Ascending aorta (tissue), 2 donors: ENCODE measurements around the gene YPEL4. TPM values are rescaled to one million over a fixed set of nuclear protein-coding genes. Genes with fewer than 3 reads are reported as not detected.

ENCODE experiments used
- DNase-seq, 2 donors: peaks; one replicate each; pipeline ENCODE4 v3.0.0-alpha.2; 2019; ENCODE audit warnings: low spot score in 2 of 2
- H3K27ac ChIP-seq, 2 donors: fragments of 200-600 bp; sonication (generic); one replicate each; pipeline ENCODE4 v1.5.1; 2016 to 2017; ENCODE audit warnings: mild to moderate bottlenecking in 1 of 2
- H3K27me3 ChIP-seq: fragments of 200-600 bp; sonication (generic); one replicate; pipeline ENCODE4 v1.5.1; 2017
- H3K36me3 ChIP-seq, 2 donors: fragments of 200-600 bp; sonication (generic); one replicate each; pipeline ENCODE4 v1.5.1; 2016
- H3K4me1 ChIP-seq, 2 donors: fragments of 200-600 bp; sonication (generic); one replicate each; pipeline ENCODE4 v1.5.1; 2016 to 2017; ENCODE audit warnings: mild to moderate bottlenecking in 1 of 2
- H3K4me3 ChIP-seq, 2 donors: fragments of 200-600 bp; sonication (generic); one replicate each; pipeline ENCODE4 v1.5.1; 2016 to 2017; ENCODE audit warnings: mild to moderate bottlenecking in 1 of 2
- H3K9me3 ChIP-seq, 2 donors: fragments of 200-600 bp; sonication (generic); one replicate each; pipeline ENCODE4 v1.5.1; 2016
- CTCF ChIP-seq, 3 experiments: fragments of 200-600 bp in 2 of 3; fragments of 450-650 bp in 1 of 3; sonication (generic) in 2 of 3; IDR thresholded peaks; one replicate each; pipeline ENCODE4 v1.5.1; 2016 to 2019; ENCODE audit warnings: antibody characterized with exemption in 3 of 3, mild to moderate bottlenecking in 1 of 3, moderate library complexity in 1 of 3
- intact Hi-C: fragments of 100-400 bp; cut with DNase I; formaldehyde crosslinking; loops from one replicate; pipeline ENCODE4 v1.15.1; 2023
- total RNA-seq: library from RNA; depleted of rRNA; stranded (reverse); fragments of >200 nt; gene quantifications from one replicate; pipeline ENCODE4 v1.1.0, GENCODE V29; 2016

Gene YPEL4
- total RNA-seq, 1 donor from 2014 or later, result not detected

GRCh38 chr11:57634311-57634710 lies 15.4 kb downstream of the YPEL4 start:
- Histone ChIP-seq H3K4me1 (peaks cover 2 to 7% of the 10 kb centered on the region in 2 donors), H3K27me3 (no peaks in the 10 kb centered on the region), H3K36me3 (no peaks in the 10 kb centered on the region), H3K4me3 (no peak overlapping the region), H3K27ac (no peak overlapping the region), H3K9me3 (no peaks in the 10 kb centered on the region)
- DNase-seq, result no peak
- TF ChIP-seq CTCF (IDR thresholded peaks at IDR 0.05), result no peak
- intact Hi-C loops, result no loop called here

- intact Hi-C loops, result no loop called here
- Histone ChIP-seq H3K9me3 (no peaks in the 10 kb centered on the region), H3K4me1 (peaks cover 0 to 3% of the 10 kb centered on the region in 2 donors), H3K27me3 (no peaks in the 10 kb centered on the region), H3K4me3 (no peak overlapping the region), H3K36me3 (no peaks in the 10 kb centered on the region), H3K27ac (no peak overlapping the region)
- TF ChIP-seq CTCF (IDR thresholded peaks at IDR 0.05), result no peak
- no peak for DNase-seq
These were observed 16.2 kb downstream of the YPEL4 start for GRCh38 chr11:57633394-57634070.

DNA sequence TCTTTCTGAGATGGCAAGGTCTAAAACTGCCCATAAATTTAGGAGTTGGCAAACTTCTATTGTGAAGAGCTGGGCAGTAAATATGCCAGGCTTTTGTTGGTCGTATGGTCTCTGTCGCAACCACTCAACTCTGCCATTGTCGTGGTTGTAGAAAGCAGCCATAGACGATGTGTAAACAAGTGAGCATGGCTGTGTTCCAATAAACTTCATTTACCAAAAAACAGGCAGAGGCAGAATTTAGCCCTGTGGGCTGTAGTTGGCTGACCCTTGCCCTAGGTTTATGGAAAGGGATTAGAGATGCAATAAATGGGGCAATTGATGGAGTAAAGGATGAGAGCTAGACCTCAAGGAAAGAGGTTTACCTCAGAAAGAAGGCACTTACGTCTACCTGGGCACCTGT lies 17.6 kb downstream of the YPEL4 start:
- H3K4me3 ChIP-seq, result no peak overlapping the region

GRCh38 chr11:57630171-57630570 lies 19.5 kb downstream of the YPEL4 start:
- Histone ChIP-seq H3K4me3 (no peak overlapping the region), H3K36me3 (no peaks in the 10 kb centered on the region), H3K4me1 (no peaks in the 10 kb centered on the region), H3K27ac (no peak overlapping the region), H3K27me3 (no peaks in the 10 kb centered on the region), H3K9me3 (no peaks in the 10 kb centered on the region)
- intact Hi-C loops, result no loop called here
- DNase-seq, result no peak
- no peak for TF ChIP-seq CTCF (IDR thresholded peaks at IDR 0.05)

More for the DNA sequence above, 17.6 kb downstream of the YPEL4 start:
- DNase-seq, result no peak
- intact Hi-C loops, result no loop called here
- Histone ChIP-seq H3K36me3 (no peaks in the 10 kb centered on the region), H3K27me3 (no peaks in the 10 kb centered on the region), H3K4me1 (no peaks in the 10 kb centered on the region), H3K27ac (no peak overlapping the region), H3K9me3 (no peaks in the 10 kb centered on the region)
- no peak for TF ChIP-seq CTCF (IDR thresholded peaks at IDR 0.05)

DNA sequence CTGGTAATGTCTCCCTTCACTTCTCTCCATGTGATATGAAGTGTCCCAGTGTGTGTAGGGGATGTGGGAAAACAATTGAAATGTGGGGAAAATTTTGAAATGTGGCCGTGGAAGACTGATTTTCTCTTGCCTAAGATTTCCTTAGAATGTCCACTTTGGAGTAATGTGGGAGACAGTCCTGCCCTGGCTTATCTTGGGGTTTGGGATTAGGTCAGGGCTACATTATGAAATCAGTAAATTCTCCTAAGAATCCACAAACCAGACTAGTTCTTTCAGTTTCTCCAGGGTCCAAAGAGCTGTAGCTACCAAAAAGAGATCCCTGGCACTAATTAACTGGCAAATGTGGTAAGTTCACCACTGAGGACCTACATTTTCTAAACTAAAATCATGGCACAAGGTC lies 22.8 kb downstream of the YPEL4 start:
- no peak overlapping the region for H3K27ac ChIP-seq
- no peaks in the 10 kb centered on the region for H3K27me3 ChIP-seq
- no peaks in the 10 kb centered on the region for H3K9me3 ChIP-seq
- H3K4me1 ChIP-seq, result no peaks in the 10 kb centered on the region
- H3K36me3 ChIP-seq, result peaks cover 4 to 5% of the 10 kb centered on the region in 2 donors
- TF ChIP-seq CTCF (IDR thresholded peaks at IDR 0.05), result no peak
- H3K4me3 ChIP-seq, result no peak overlapping the region
- intact Hi-C loops, result no loop called here
- DNase-seq, result no peak

DNA sequence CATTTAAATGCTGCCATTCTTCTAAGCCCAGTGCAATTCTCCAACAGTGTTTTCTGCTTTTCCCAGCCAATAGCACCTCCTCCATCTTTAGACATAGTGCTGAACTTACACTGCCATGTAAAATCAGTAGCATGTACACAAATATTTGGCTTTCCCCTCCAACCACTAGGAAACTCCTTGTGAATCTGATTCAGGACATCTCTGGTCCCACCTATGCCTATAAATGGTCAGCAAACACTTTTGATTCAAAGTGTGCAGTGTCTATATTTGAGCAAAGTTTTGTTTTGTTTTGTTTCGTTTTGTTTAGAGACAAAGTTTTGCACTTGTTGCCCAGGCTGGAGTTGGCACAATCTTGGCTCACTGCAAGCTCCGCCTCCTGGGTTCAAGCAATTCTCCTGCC lies 24.8 kb downstream of the YPEL4 start:
- no peak for DNase-seq
- Histone ChIP-seq H3K36me3 (peaks cover 4 to 18% of the 10 kb centered on the region in 2 donors), H3K9me3 (peaks cover 0 to under 1% of the 10 kb centered on the region in 2 donors), H3K4me3 (no peak overlapping the region), H3K27ac (no peak overlapping the region), H3K27me3 (no peaks in the 10 kb centered on the region), H3K4me1 (no peaks in the 10 kb centered on the region)
- no peak for TF ChIP-seq CTCF (IDR thresholded peaks at IDR 0.05)
- intact Hi-C loops, result no loop called here
